Trophoblast cell (in vitro differentiated cells and primary cell): ENCODE results near the gene C12orf42.
"Not testable (repeated sequence)": the region's sequence is repeated elsewhere in the genome, so short reads cannot be mapped to it uniquely, and the experiment has no call there.

Source experiments
- DNase-seq, 2 donors: peaks; one replicate each; pipeline ENCODE4 v3.0.0-alpha.2; 2016
- H2AFZ ChIP-seq: 2 replicates; pipeline ENCODE4 v1.6.1; 2013; ENCODE audit warnings: low read length, moderate library complexity, mild to moderate bottlenecking; ENCODE audit not compliant: insufficient read depth, poor library complexity
- H2AK5ac ChIP-seq: 2 replicates; pipeline ENCODE4 v1.6.1; 2013; ENCODE audit warnings: mild to moderate bottlenecking, low read length
- H2BK120ac ChIP-seq: 2 replicates; pipeline ENCODE4 v1.6.1; 2013; ENCODE audit warnings: low read length, mild to moderate bottlenecking, moderate library complexity; ENCODE audit not compliant: insufficient read depth, poor library complexity
- H2BK12ac ChIP-seq: 2 replicates; pipeline ENCODE4 v1.6.1; 2013; ENCODE audit warnings: mild to moderate bottlenecking, low read length, moderate library complexity
- H2BK5ac ChIP-seq: 2 replicates; pipeline ENCODE4 v1.6.1; 2013; ENCODE audit warnings: low read length, low read depth, moderate library complexity, mild to moderate bottlenecking; ENCODE audit not compliant: poor library complexity
- H3K14ac ChIP-seq: 2 replicates; pipeline ENCODE4 v1.6.1; 2013; ENCODE audit warnings: mild to moderate bottlenecking, low read length
- H3K18ac ChIP-seq: 2 replicates; pipeline ENCODE4 v1.6.1; 2013; ENCODE audit warnings: mild to moderate bottlenecking, low read length
- H3K23ac ChIP-seq: 2 replicates; pipeline ENCODE4 v1.6.1; 2013; ENCODE audit warnings: low read length
- H3K27ac ChIP-seq: 2 replicates; pipeline ENCODE4 v1.5.1; 2013; ENCODE audit warnings: low read depth, mild to moderate bottlenecking, inconsistent platforms, low read length, moderate library complexity
- H3K27me3 ChIP-seq: 2 replicates; pipeline ENCODE4 v1.6.1; 2013; ENCODE audit warnings: inconsistent platforms, mild to moderate bottlenecking, low read length, moderate library complexity; ENCODE audit not compliant: insufficient read depth
- H3K36me3 ChIP-seq, 2 experiments: 1 replicate in 1 of 2; 2 replicates in 1 of 2; pipeline ENCODE4 v1.6.1; 2013; ENCODE audit warnings: low read length in 2 of 2, mild to moderate bottlenecking in 2 of 2, moderate library complexity in 1 of 2; ENCODE audit not compliant: insufficient read depth in 2 of 2, control insufficient read depth in 1 of 2
- H3K4ac ChIP-seq: 2 replicates; pipeline ENCODE4 v1.6.1; 2013; ENCODE audit warnings: low read depth, mild to moderate bottlenecking, low read length, moderate library complexity
- H3K4me1 ChIP-seq, 2 experiments: 1 replicate in 1 of 2; 2 replicates in 1 of 2; pipeline ENCODE4 v1.6.1; 2013; ENCODE audit warnings: low read length in 2 of 2, mild to moderate bottlenecking in 2 of 2, moderate library complexity in 1 of 2; ENCODE audit not compliant: insufficient read depth in 2 of 2, control insufficient read depth in 1 of 2
- H3K4me2 ChIP-seq: 2 replicates; pipeline ENCODE4 v1.6.1; 2013; ENCODE audit warnings: inconsistent platforms, mild to moderate bottlenecking, low read length, moderate library complexity
- H3K4me3 ChIP-seq: 2 replicates; pipeline ENCODE4 v1.5.1; 2013; ENCODE audit warnings: mild to moderate bottlenecking, low read depth, low read length, inconsistent platforms
- H3K79me1 ChIP-seq: one replicate; pipeline ENCODE4 v1.6.1; 2013; ENCODE audit warnings: low read length
- H3K79me2 ChIP-seq: 2 replicates; pipeline ENCODE4 v1.6.1; 2013; ENCODE audit warnings: low read length, mild to moderate bottlenecking; ENCODE audit not compliant: control insufficient read depth, insufficient read depth, poor library complexity
- H3K9ac ChIP-seq: 2 replicates; pipeline ENCODE4 v1.6.1; 2013; ENCODE audit warnings: mild to moderate bottlenecking, low read length
- H3K9me3 ChIP-seq: 2 replicates; pipeline ENCODE4 v1.6.1; 2013; ENCODE audit warnings: low read depth, mild to moderate bottlenecking, control low read depth, inconsistent platforms, low read length; ENCODE audit not compliant: insufficient read depth
- H4K12ac ChIP-seq: 2 replicates; pipeline ENCODE4 v1.6.1; 2013; ENCODE audit warnings: low read depth, mild to moderate bottlenecking, low read length, moderate library complexity
- H4K8ac ChIP-seq: 2 replicates; pipeline ENCODE4 v1.6.1; 2013; ENCODE audit warnings: low read depth, mild to moderate bottlenecking, low read length, moderate library complexity
- H4K91ac ChIP-seq: one replicate; pipeline ENCODE4 v1.6.1; 2013; ENCODE audit warnings: low read depth, mild to moderate bottlenecking, low read length, moderate library complexity
- WGBS: extraction: QIAGEN DNeasy Blood & Tissue Kit; methylation state at CpG from one replicate; pipeline ENCODE4 v1.1.7; 2013; ENCODE audit warnings: missing lambda C conversion rate; ENCODE audit not compliant: insufficient read length, insufficient coverage; ENCODE audit errors: extremely low coverage; 5-methylcytosine and 5-hydroxymethylcytosine counted together

C12orf42 gene

DNA sequence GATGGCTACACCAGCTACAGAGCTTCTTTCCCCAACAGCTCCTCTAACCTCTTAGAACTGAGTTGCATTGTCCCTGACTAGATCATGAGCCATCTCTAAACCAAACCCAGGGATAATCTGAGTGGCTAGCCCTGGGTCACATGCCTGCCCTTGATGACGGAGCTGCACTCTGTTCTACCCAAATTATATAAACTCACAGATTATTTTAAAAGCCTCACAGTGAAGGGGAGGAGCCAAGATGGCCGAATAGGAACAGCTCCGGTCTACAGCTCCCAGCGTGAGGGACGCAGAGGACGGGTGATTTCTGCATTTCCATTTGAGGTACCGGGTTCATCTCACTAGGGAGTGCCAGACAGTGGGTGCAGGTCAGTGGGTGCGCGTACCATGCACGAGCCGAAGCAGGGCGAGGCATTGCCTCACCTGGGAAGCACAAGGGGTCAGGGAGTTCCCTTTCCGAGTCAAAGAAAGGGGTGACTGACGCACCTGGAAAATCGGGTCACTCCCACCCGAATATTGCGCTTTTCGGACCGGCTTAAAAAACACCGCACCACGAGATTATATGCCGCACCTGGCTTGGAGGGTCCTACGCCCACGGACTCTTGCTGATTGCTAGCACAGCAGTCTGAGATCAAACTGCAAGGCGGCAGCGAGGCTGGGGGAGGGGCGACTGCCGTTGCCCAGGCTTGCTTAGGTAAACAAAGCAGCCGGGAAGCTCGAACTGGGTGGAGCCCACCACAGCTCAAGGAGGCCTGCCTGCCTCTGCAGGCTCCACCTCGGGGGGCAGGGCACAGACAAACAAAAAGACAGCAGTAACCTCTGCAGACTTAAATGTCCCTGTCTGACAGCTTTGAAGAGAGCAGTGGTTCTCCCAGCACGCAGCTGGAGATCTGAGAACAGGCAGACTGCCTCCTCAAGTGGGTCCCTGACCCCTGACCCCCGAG, 61.3 kb downstream of the C12orf42 start:
- not testable (repeated sequence) for H3K4me1 ChIP-seq, H4K12ac ChIP-seq, H3K14ac ChIP-seq, H3K79me2 ChIP-seq, H3K23ac ChIP-seq, H2BK5ac ChIP-seq, H3K9ac ChIP-seq, H3K27me3 ChIP-seq, H3K4ac ChIP-seq, H2BK120ac ChIP-seq, H2AFZ ChIP-seq, H3K79me1 ChIP-seq, H3K9me3 ChIP-seq, H3K4me2 ChIP-seq, H3K27ac ChIP-seq, H2BK12ac ChIP-seq, H3K4me3 ChIP-seq, H3K18ac ChIP-seq, H2AK5ac ChIP-seq, H3K36me3 ChIP-seq
- WGBS = no CpG with 5 or more reads among the region's 33 CpGs
- peak in 1 of 2 donors; percentile 12 for DNase-seq
- peak overlapping the region; percentile 14 for H4K91ac ChIP-seq
- H4K8ac ChIP-seq = peak overlapping the region; percentile 54

DNA sequence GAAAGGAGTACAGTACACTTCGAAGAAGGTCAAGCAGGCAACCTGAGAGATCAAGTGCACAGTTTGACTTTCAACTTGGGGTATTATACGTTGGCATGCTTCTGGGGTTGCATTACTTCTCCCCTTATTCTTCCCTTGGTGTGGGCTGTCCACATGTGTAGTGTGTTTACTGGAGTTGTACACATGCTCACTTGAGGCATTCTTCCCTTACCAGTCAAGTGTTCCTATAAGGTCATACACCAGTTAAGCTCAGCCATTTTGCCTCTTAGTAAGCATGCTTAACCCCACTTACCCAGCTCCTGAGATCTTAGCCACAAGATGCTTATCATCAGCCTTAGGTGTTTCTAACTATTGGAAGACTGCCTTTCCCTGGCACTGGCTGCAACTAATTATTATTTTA, 63.8 kb downstream of the C12orf42 start:
- Histone ChIP-seq H3K4ac (no peak overlapping the region), H3K79me2 (no peaks in the 10 kb centered on the region), H3K14ac (no peak overlapping the region), H3K23ac (no peak overlapping the region), H3K4me1 (peaks cover 0 to 2% of the 10 kb centered on the region in 2 experiments), H4K8ac (no peak overlapping the region), H3K4me3 (no peak overlapping the region), H3K27me3 (no peaks in the 10 kb centered on the region), H3K9ac (no peak overlapping the region), H2AFZ (no peak overlapping the region), H4K12ac (no peak overlapping the region), H3K27ac (no peak overlapping the region), H3K79me1 (no peaks in the 10 kb centered on the region), H4K91ac (no peak overlapping the region), H2BK12ac (no peak overlapping the region), H2BK5ac (no peak overlapping the region), H3K36me3 (no peaks in the 10 kb centered on the region), H3K9me3 (no peaks in the 10 kb centered on the region), H3K18ac (no peak overlapping the region), H2AK5ac (no peak overlapping the region), H3K4me2 (no peak overlapping the region), H2BK120ac (no peak overlapping the region)
- DNase-seq = no peak
- no CpG with 5 or more reads among the region's 2 CpGs for WGBS

DNA sequence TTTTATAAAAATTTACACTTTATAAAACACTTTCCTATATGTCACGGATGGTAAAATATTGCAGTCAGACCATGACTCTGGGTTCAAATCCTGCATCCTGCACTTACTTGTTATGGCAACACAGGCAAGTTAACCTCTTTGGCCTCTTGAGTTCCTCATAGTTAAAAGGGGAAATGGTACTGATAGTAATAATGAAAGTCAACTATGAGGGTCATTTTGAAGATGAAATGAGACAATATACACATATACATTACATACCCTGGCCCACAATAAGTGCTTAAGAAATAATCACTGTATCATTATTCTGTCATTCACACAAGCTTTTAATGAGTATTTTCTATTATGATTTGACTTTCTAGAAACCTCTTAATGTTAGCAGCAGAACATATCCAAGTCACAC, 64.4 kb downstream of the C12orf42 start:
- H3K9me3 ChIP-seq = no peaks in the 10 kb centered on the region
- no peaks in the 10 kb centered on the region for H3K79me1 ChIP-seq
- H3K27ac ChIP-seq = no peak overlapping the region
- H3K4me2 ChIP-seq = no peak overlapping the region
- H4K12ac ChIP-seq = no peak overlapping the region
- H2AK5ac ChIP-seq = no peak overlapping the region
- no peak overlapping the region for H2BK12ac ChIP-seq
- H3K27me3 ChIP-seq = no peaks in the 10 kb centered on the region
- H3K23ac ChIP-seq = no peak overlapping the region
- H2BK5ac ChIP-seq = no peak overlapping the region
- DNase-seq = no peak
- no peak overlapping the region for H4K8ac ChIP-seq
- no peak overlapping the region for H3K18ac ChIP-seq
- no peak overlapping the region for H2AFZ ChIP-seq
- H3K4ac ChIP-seq = no peak overlapping the region
- no peak overlapping the region for H4K91ac ChIP-seq
- H3K9ac ChIP-seq = no peak overlapping the region
- H2BK120ac ChIP-seq = no peak overlapping the region
- H3K79me2 ChIP-seq = no peaks in the 10 kb centered on the region
- H3K4me3 ChIP-seq = no peak overlapping the region
- no CpG with 5 or more reads among the region's 1 CpG for WGBS
- H3K36me3 ChIP-seq = no peaks in the 10 kb centered on the region
- no peak overlapping the region for H3K14ac ChIP-seq
- H3K4me1 ChIP-seq = peaks cover 0 to 2% of the 10 kb centered on the region in 2 experiments

- not testable (repeated sequence) for H2AK5ac ChIP-seq, H2BK12ac ChIP-seq, H3K23ac ChIP-seq, H4K91ac ChIP-seq, H2BK120ac ChIP-seq, H3K18ac ChIP-seq, H3K9ac ChIP-seq, H4K8ac ChIP-seq, H4K12ac ChIP-seq, H2AFZ ChIP-seq, H3K79me1 ChIP-seq, H3K27me3 ChIP-seq, H3K4me2 ChIP-seq, H3K79me2 ChIP-seq, DNase-seq, H3K9me3 ChIP-seq, H3K4me1 ChIP-seq, H3K4me3 ChIP-seq, H3K27ac ChIP-seq, H3K36me3 ChIP-seq, H2BK5ac ChIP-seq, H3K4ac ChIP-seq, H3K14ac ChIP-seq
- no CpG with 5 or more reads among the region's 6 CpGs for WGBS
Observed at GRCh38 chr12:103425674-103426073, 70.1 kb downstream of the C12orf42 start.
